Heart right ventricle (tissue), 16 donors: ENCODE data around the gene TOR3A. TPM values are rescaled to one million over a fixed set of nuclear protein-coding genes. Genes with fewer than 3 reads are reported as not detected.

Source experiments
- ATAC-seq, 8 donors: fragments of 200-7000 bp; cut with Tn5 transposase; one replicate each; pipeline ENCODE4 v1.9.1; 2020; ENCODE audit warnings: mild to moderate bottlenecking in 8 of 8, moderate library complexity in 8 of 8, moderate number of reproducible peaks in 1 of 8
- DNase-seq, 2 donors: peaks; one replicate each; pipeline ENCODE4 v3.0.0-alpha.2; 2020
- H3K27ac ChIP-seq, 10 donors: fragments of 200-600 bp; sonication (generic) in 2 of 10; one replicate each; pipeline versions ENCODE4 v1.5.0 to v1.8.0; 2020 to 2022; ENCODE audit warnings: mild to moderate bottlenecking in 3 of 10
- H3K27me3 ChIP-seq, 7 donors: fragments of 200-600 bp; one replicate each; pipeline ENCODE4 v1.8.0; 2021 to 2022; ENCODE audit warnings: mild to moderate bottlenecking in 2 of 7
- H3K36me3 ChIP-seq, 9 donors: fragments of 200-600 bp; sonication (generic) in 1 of 9; one replicate each; pipeline versions ENCODE4 v1.5.0 to v1.8.0; 2020 to 2022; ENCODE audit warnings: mild to moderate bottlenecking in 2 of 9
- H3K4me1 ChIP-seq, 9 donors: fragments of 200-600 bp; sonication (generic) in 1 of 9; one replicate each; pipeline versions ENCODE4 v1.5.0 to v1.8.0; 2020 to 2022; ENCODE audit warnings: mild to moderate bottlenecking in 4 of 9
- H3K4me3 ChIP-seq, 10 donors: fragments of 200-600 bp; sonication (generic) in 2 of 10; one replicate each; pipeline versions ENCODE4 v1.5.0 to v1.8.0; 2020 to 2022; ENCODE audit warnings: mild to moderate bottlenecking in 7 of 10, moderate library complexity in 2 of 10
- H3K9me3 ChIP-seq, 11 donors: fragments of 200-600 bp in 10 of 11; sonication (generic) in 2 of 11; one replicate each; pipeline versions ENCODE4 v1.5.0 to v1.8.0; 2013 to 2022; ENCODE audit warnings: mild to moderate bottlenecking in 2 of 11, control low read depth in 1 of 11, moderate library complexity in 1 of 11
- CTCF ChIP-seq, 9 donors: fragments of 200-600 bp; sonication (generic) in 2 of 9; IDR thresholded peaks; one replicate each; pipeline versions ENCODE4 v1.5.0 to v1.8.0; 2021 to 2022; ENCODE audit warnings: antibody characterized with exemption in 9 of 9, mild to moderate bottlenecking in 5 of 9, moderate library complexity in 1 of 9
- WGBS, 2 donors: extraction: QIAGEN DNeasy Blood & Tissue Kit; methylation state at CpG; one replicate each; pipeline ENCODE4 v1.1.7; 2013; ENCODE audit warnings: inconsistent platforms in 1 of 2; 5-methylcytosine and 5-hydroxymethylcytosine counted together
- intact Hi-C, 10 donors: fragments of 100-400 bp; cut with DNase I; formaldehyde crosslinking; loops; one replicate each; pipeline versions ENCODE4 v1.11.1 to v1.14.2; 2022
- polyA plus RNA-seq, 2 donors: library from polyadenylated mRNA; stranded (reverse); fragments of 200-250 nt; gene quantifications; one replicate each; pipeline ENCODE4 v1.2.3, GENCODE V29; 2013
- total RNA-seq, 10 donors: library from RNA; stranded (reverse); fragmentation: NEBNext Ultra II Directional in 3 of 10; extraction: Animal tissue kit (Norgen Biotek cat#: 25700) in 3 of 10; gene quantifications; one replicate each; pipeline versions ENCODE4 v1.2.1 to v1.2.4, GENCODE V29; 2021 to 2023
- donor health status: Arrhythmogenic right ventricular cardiomyopathy.
- donor health status: ischemic (EF 13 %, LVEDD 7.1; RV severe dilation, severe dysfunction).
- donor health status: healthy with polysubstance abuse.
- donor health status: DM: no; HTN: yes; CAD: no.
- donor health status: DM: no; HTN: no; CAD: no.
- donor health status: ischemic (EF 25% LVEDD 6.9; RV normal size, moderate dysfunction).
- donor health status: ischemic (EF 25% LVEDD 5.7; RV mildly dilated, moderate dysfunction).
- donor health status: healthy.
- donor health status: DM: yes; HTN: yes; CAD: no.
- donor health status: Ischemic cardiomyopathy.
- donor health status: ischemic (EF 35%, LVEDD 5.7; RV mildly dilated, moderate dysfunction).
- donor health status: nonischemic (EF 11% LVEDD 7.7; RV severe dilation, severe dysfunction).
- donor health status: DM: yes; HTN: yes; CAD: no.
- donor health status: PGD.
- donor health status: ischemic (EF 29% LVEDD 5.4; RV normal size, mild dysfunction).
- donor health status: nonischemic (EF 23%, LVEDD 6.1; RV moderate dilation, normal function).

The TOR3A gene
- total and polyA plus RNA-seq, 12 donors: 5.9 to 18.0 (median 10.9) TPM

GRCh38 chr1:179079113-179079761 lies 2.6 kb upstream of the TOR3A start:
- 54 to 58% methylated on average over 18 of the region's 18 CpGs for WGBS, 2 donors
- no peaks in the 10 kb centered on the region for H3K9me3 ChIP-seq
- peaks cover 3 to 28% (median 17%) of the 10 kb centered on the region in 9 donors for H3K4me1 ChIP-seq
- H3K27ac ChIP-seq: no peak overlapping the region
- no peaks in the 10 kb centered on the region for H3K27me3 ChIP-seq
- intact Hi-C loops: loop anchor here in 7 of 10 donors (1.0 to 10.0 kb wide), 9 partner anchors 115 to 292 kb away; partner anchors contain the start of genes SOAT1 (in 2 of the 7) and AXDND1 (in 1 of the 7)
- H3K36me3 ChIP-seq: peaks cover 0 to 19% (median 1%) of the 10 kb centered on the region in 9 donors
- DNase-seq: peak in 1 of 2 donors; percentile 64
- H3K4me3 ChIP-seq: no peak overlapping the region
- TF ChIP-seq CTCF (IDR thresholded peaks at IDR 0.05): peak; percentile 43 to 79 (median 71)
- ATAC-seq: peak in 5 of 8 donors; percentile 25 to 51 (median 36)

GRCh38 chr1:179080866-179081686 lies 794 bp upstream of the TOR3A start:
- DNase-seq (no peak), ATAC-seq (no peak)
- intact Hi-C loops: loop anchor here in 9 of 10 donors (1.0 to 10.0 kb wide), 9 partner anchors 111 to 290 kb away; partner anchors contain the start of genes SOAT1 (in 5 of the 9) and AXDND1 (in 3 of the 9)

GRCh38 chr1:179082333-179082998 lies 596 bp downstream of the TOR3A start:
- TF ChIP-seq CTCF (IDR thresholded peaks at IDR 0.05): no peak
- H3K4me3 ChIP-seq: peak overlapping the region; percentile 80 to 99 (median 94)
- peaks cover 0 to 30% (median 4%) of the 10 kb centered on the region in 9 donors for H3K36me3 ChIP-seq
- H3K9me3 ChIP-seq: no peaks in the 10 kb centered on the region
- no peaks in the 10 kb centered on the region for H3K27me3 ChIP-seq
- peak overlapping the region; percentile 75 to 95 (median 92) for H3K27ac ChIP-seq
- peak; percentile 32 to 39 for DNase-seq
- H3K4me1 ChIP-seq: peaks cover 3 to 31% (median 17%) of the 10 kb centered on the region in 9 donors
- 0 to 1% methylated on average over 36 to 52 of the region's 52 CpGs for WGBS, 2 donors
- intact Hi-C loops: loop anchor here in 6 of 10 donors (2.0 to 10.0 kb wide), 5 partner anchors 110 to 286 kb away; partner anchors contain the start of genes SOAT1 (in 5 of the 6) and AXDND1 (in 2 of the 6)
- peak; percentile 23 to 72 (median 41) for ATAC-seq

More at GRCh38 chr1:179080866-179081686, 794 bp upstream of the TOR3A start:
- TF ChIP-seq CTCF (IDR thresholded peaks at IDR 0.05): no peak
- H3K27ac ChIP-seq: peak overlapping the region in 9 of 10 donors; percentile 87 to 95 (median 92)
- WGBS, 2 donors: 49 to 52% methylated on average over 18 of the region's 18 CpGs
- peaks cover 0 to 23% (median under 1%) of the 10 kb centered on the region in 9 donors for H3K36me3 ChIP-seq
- peaks cover 3 to 28% (median 17%) of the 10 kb centered on the region in 9 donors for H3K4me1 ChIP-seq
- no peaks in the 10 kb centered on the region for H3K27me3 ChIP-seq
- peak overlapping the region; percentile 80 to 99 (median 94) for H3K4me3 ChIP-seq
- no peaks in the 10 kb centered on the region for H3K9me3 ChIP-seq
